ENCODE results near the gene TTC13.
A peak's percentile ranks its signal among the peaks of the same experiment; 100 is the strongest.

Gene TTC13

DNA sequence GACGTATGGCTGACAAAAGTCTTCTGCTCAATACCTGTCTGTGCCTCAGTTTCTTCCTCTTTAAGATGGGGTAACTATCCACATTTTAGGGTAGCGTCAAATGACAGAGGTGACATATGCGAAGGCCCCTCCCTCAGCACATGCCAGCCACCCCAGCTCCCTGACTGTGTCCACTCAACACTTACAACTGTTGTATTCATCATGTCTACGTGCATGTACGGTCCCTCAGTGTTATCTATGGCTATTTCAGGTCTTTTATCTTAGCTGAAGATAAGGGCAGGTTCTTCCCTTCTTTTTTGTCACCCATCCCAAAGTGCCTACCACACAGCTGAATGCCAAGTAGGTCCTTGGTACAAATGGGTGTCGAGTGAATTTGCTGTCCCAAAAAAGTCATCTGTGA is 102.0 kb downstream of the TTC13 start:
- DNase-seq (ENCODE audit: low read depth, low spot score): no peak
- in situ Hi-C loops (cut with HindIII; ENCODE audit: low sequenced_read_pairs): no loop called here
- no peak overlapping the region for H3K4me3 ChIP-seq (ENCODE audit: low read depth, low read length)
- TF ChIP-seq, protein P1, sequence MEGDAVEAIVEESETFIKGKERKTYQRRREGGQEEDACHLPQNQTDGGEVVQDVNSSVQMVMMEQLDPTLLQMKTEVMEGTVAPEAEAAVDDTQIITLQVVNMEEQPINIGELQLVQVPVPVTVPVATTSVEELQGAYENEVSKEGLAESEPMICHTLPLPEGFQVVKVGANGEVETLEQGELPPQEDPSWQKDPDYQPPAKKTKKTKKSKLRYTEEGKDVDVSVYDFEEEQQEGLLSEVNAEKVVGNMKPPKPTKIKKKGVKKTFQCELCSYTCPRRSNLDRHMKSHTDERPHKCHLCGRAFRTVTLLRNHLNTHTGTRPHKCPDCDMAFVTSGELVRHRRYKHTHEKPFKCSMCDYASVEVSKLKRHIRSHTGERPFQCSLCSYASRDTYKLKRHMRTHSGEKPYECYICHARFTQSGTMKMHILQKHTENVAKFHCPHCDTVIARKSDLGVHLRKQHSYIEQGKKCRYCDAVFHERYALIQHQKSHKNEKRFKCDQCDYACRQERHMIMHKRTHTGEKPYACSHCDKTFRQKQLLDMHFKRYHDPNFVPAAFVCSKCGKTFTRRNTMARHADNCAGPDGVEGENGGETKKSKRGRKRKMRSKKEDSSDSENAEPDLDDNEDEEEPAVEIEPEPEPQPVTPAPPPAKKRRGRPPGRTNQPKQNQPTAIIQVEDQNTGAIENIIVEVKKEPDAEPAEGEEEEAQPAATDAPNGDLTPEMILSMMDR (IDR thresholded peaks at IDR 0.05; ENCODE audit: low read depth, low read length): no peak

DNA sequence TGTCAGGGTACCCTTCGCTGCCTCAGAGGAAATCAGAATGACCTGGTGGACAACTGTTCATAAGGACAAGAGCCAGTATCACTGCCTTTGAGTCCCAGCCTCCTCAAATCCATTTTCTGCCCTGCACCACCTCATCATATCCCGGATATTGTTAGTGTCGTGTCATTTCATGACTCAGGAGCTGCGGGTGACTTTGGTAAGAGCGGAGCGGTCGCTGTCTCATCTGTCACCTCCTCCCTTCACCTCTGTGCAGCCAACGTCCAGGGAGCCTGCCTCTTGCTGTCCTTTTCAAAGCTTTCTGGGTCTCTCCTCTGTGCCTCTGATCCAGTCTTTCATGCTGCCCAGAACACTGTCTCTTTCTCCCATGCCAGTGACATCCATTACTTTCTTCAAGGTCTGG is 103.3 kb downstream of the TTC13 start:
- TF ChIP-seq, protein P1 (IDR thresholded peaks at IDR 0.05; ENCODE audit: low read depth, low read length): no peak
- in situ Hi-C loops (cut with HindIII; ENCODE audit: low sequenced_read_pairs): no loop called here
- DNase-seq (ENCODE audit: low read depth, low spot score): no peak
- H3K4me3 ChIP-seq (ENCODE audit: low read depth, low read length): no peak overlapping the region

- TF ChIP-seq, protein P1 (IDR thresholded peaks at IDR 0.05; ENCODE audit: low read depth, low read length): no peak
- H3K4me3 ChIP-seq (ENCODE audit: low read depth, low read length): no peak overlapping the region
- in situ Hi-C loops (cut with HindIII; ENCODE audit: low sequenced_read_pairs): no loop called here
- DNase-seq (ENCODE audit: low read depth, low spot score): no peak
Measured at GRCh38 chr1:230870916-230871315, 107.7 kb downstream of the TTC13 start.

DNA sequence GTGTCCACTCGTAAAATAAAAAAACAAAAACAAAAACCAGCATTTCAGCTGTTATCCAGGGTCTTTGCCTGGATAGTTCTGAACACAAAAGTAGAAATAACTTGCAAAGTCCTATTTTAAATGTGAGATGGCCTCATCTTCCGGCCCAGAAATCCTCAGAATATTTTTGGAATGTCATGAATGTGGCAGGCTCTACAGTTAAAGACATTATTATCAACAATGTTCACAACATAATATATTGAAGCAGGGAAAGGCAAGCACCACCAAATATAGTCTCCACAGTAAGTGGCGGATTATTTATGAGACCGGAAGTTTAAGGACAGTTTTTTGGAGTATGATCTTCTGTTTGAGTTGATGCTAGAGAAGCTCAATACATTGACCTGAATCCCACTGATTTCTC is 109.2 kb downstream of the TTC13 start:
- peak; percentile 42 for DNase-seq (ENCODE audit: low read depth, low spot score)
- TF ChIP-seq, protein P1 (IDR thresholded peaks at IDR 0.05; ENCODE audit: low read depth, low read length): no peak
- in situ Hi-C loops (cut with HindIII; ENCODE audit: low sequenced_read_pairs): no loop called here
- H3K4me3 ChIP-seq (ENCODE audit: low read depth, low read length): no peak overlapping the region

- TF ChIP-seq, protein P1 (IDR thresholded peaks at IDR 0.05; ENCODE audit: low read depth, low read length): no peak
- peak; percentile 45 for DNase-seq (ENCODE audit: low read depth, low spot score)
- H3K4me3 ChIP-seq (ENCODE audit: low read depth, low read length): peak overlapping the region; percentile 75
- in situ Hi-C loops (cut with HindIII; ENCODE audit: low sequenced_read_pairs): no loop called here
Measured at GRCh38 chr1:230868736-230869385, 109.8 kb downstream of the TTC13 start.

DNA sequence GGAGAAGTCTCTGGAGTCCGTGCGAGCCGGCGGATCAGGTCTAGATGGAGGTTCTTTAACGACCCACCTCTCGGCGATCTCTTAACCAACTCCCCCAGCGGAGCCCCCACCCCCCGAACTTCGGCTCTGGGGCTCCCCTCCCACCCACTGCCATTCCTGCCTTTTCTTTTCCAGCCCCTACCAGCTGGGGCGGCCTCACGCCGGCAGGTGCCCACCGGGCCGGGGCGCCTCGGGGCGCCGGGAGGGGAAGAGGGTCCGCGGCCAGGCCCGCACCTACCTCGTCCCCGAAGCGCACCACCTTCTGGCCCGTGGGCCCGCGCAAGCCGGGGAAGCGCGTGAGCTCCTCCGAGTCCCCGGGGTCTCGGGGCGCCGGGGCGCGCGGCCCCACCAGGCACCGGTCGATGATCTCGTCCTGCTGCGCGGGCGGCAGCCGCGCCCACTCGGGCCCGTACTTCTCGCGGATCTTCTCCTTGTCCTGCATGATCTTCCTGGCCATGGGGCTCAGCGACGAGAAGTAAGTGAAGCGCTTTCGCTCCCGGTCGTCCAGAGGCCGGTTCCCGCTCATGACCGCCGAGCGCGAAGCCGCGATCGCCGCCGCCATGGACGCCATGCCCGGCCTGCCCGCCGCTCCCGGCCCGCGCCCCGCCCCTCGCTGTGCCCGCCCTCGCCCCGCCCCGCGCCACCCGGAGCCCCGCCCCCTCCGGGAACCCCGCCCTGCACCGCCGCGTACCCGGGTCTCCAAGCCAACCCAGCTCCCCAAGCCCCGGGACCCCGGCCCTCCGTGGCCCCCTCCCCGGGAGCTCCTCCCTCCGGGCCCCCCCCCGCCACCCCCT is 110.5 kb downstream of the TTC13 start, which contains the start of gene C1orf198:
Gene C1orf198, minus strand, starts transcription at position 619 of the 833 bp plus-strand sequence. Its CDS starts 9 bp downstream, at position 610.
- in situ Hi-C loops (cut with HindIII; ENCODE audit: low sequenced_read_pairs): no loop called here
- TF ChIP-seq, protein P1 (IDR thresholded peaks at IDR 0.05; ENCODE audit: low read depth, low read length): no peak
- peak; percentile 31 for DNase-seq (ENCODE audit: low read depth, low spot score)
- peak within 1 kb of the TSS; percentile 75 for H3K4me3 ChIP-seq (ENCODE audit: low read depth, low read length)

Measured in astrocyte of the spinal cord (primary cell).